ENCODE results near the gene BBC3.
"Not testable (repeated sequence)": the region's sequence is repeated elsewhere in the genome, so short reads cannot be mapped to it uniquely, and the experiment has no call there.

The BBC3 gene

DNA sequence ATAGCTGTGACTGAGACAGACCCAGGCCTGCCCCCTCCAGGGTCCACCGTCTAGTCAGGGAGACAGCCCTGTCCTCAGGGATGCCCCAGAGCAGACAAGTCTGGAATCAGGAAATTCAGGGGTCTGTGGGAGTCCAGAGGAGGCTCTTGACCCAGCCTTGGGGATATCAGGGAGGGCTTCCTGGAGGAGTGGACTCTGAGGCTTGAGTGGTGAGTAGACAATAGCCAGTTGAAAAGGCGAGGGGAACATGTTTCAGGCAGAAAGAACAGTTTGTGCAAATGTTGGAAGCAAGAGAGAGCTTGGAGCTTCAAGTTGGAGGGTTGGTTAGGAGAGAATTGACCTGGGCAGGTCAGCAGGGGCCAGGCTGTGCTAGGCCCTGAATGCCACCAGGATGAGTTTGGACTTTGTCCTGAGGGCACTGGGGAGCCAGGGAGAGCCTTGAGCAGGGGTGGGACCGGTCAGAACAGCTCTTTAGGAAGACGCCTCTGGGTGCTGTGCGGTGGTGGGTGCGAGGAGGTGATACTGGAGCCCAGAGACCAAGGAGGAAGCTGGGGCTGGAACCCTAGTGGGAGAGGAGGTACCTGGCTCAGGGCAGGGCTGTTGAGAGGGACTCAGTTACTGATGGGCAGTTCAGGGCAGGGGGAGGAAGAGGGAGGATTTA, 28.0 kb upstream of the BBC3 start:
- no peak for DNase-seq (ENCODE audit: insufficient read length, low spot score)
- no peak for FAIRE-seq

GRCh38 chr19:47258434-47258833, 27.4 kb upstream of the BBC3 start:
- DNase-seq (ENCODE audit: insufficient read length, low spot score) (no peak), FAIRE-seq (no peak)

DNA sequence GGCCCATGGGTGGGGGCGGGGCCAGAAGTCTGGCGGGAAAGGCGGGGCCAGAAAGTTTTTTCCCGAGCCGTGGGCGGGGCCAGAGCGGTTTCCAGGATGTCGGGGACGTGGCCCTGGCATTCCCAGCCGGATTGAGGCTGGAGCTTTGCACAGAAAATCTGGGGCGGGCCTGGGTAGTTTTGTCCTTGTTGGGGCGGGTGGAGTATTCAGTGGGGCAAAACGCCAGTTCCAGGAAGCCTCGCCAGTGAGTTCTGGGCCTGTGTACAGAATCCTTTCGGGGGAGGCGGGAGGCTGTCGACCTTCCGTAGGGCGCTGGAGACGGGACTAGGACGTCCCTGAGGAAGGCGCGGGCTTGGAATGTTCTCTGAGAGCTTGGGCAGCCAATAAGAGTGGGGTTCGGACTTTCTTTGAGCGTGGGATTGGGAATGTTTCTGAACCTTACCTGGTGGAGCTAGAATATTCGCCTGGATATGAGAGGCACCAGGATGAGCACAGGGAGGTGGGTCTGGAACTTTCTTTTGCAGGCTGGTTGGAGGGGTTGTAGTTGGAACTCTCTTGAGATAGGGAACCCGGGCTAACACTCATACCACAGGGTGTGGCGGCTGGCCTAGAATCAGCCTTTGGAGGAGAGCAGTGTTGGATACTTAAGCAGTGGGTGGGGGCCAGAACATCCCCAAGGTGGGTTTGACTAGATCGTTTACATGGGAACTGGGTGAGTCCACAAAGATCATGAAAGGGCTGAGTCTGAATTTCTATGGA, 26.6 kb upstream of the BBC3 start:
- FAIRE-seq (no peak), DNase-seq (ENCODE audit: insufficient read length, low spot score) (no peak)

DNA sequence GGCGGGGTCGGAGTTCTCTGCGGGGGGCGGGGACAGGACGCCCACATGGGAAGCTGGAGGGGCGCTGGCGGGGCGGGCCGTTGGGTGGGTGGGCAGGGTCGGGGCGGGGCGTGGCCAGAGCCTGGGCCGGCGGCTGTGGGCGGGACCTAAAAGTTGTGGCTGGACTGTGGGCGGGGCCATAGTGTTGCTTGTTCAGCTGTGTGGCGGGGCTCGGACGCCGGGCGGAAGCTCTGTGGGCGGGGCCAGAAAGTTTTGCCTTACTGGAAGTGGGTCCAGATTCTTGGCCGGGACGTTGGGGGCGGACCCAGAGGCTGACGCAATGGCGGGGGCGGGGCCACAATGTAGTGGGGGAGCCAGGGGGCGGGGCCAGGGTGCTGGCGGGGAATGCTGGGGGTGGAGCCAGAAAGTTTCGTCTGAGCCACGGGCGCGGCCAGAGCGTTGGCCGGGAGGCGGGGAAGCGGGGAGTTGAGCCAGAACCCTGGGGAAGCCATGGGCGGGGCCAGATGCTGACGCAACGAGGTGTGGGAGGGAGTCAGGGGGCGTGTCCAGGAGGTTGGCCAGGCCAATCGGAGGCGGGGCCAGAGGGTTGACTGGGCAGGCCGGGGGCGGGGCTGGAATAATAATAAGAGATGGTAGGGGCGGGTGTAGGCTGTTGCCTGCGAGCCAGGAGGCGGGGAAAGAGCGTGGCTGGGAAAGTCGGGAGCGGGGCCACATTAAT, 25.9 kb upstream of the BBC3 start:
- FAIRE-seq = peak; percentile 100

DNA sequence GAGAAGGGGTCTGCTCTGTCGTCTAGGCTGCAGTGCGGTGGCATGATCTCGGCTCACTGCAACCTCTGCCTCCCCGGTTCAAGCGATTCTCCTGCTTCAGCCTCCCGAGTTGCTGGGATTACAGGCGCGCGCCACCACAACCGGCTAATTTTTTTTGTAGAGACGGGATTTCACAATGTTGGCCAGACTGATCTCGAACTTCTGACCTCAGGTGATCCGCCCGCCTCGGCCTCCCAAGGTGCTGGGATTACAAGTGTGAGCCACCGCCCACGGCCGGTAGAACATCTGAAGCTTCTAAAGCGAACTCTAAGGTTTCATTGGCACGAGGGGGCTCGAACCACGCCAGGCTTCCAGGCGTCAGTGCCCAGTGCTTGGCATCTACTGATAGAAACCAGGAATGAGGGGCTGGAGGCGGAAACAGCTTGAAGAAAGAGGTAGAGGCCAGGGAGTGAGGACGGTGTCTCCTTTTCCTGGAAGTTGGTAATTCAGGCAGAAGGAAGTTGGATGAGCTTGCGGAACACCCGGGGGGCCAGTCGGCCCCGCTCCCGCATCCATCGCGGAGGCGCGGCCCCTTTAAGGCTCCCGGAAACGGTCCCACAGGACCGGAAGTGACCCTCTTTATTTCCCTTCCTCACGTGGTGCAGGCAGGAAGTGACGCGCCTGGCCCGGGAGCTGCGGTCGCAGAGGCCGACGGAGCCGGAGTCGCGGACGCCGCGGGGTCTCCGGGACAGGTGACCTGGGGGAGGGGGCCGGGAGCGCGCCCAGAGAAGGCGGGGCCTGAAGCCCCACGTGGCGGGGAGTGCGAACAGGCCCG, 25.1 kb upstream of the BBC3 start, which contains the start of gene CCDC9:
Gene CCDC9 (plus strand): TSS at position 647 of the 814 bp plus-strand sequence. CDS start 1,876 bp downstream, outside the sequence.
- FAIRE-seq = no peak
- peak; percentile 92 for DNase-seq (ENCODE audit: insufficient read length, low spot score)

More for the DNA sequence above, 25.9 kb upstream of the BBC3 start:
- peak; percentile 95 for DNase-seq (ENCODE audit: insufficient read length, low spot score)

DNA sequence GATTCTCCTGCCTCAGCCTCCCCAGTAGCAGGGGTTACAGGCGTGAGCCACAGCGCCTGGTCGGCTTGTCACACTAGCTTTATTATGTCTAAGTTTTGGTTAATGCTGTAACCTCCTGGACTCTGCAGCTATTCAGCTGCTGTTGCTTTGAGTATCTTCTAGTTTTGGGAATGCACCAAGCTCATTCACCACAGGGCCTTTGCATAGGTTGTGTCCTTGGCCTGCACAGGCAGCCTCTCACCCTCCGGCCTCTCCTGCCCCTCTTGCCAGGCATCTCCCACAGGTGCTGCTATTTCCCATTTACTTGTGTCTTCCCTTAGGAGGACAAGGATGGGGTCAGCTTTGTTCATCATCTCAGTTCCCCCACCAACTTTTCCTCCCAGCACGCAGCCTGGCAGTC, 23.0 kb upstream of the BBC3 start:
- no peak for FAIRE-seq
- no peak for DNase-seq (ENCODE audit: insufficient read length, low spot score)

- FAIRE-seq = no peak
- DNase-seq (ENCODE audit: insufficient read length, low spot score) = no peak
Observed at GRCh38 chr19:47253467-47253881, 22.5 kb upstream of the BBC3 start.

DNA sequence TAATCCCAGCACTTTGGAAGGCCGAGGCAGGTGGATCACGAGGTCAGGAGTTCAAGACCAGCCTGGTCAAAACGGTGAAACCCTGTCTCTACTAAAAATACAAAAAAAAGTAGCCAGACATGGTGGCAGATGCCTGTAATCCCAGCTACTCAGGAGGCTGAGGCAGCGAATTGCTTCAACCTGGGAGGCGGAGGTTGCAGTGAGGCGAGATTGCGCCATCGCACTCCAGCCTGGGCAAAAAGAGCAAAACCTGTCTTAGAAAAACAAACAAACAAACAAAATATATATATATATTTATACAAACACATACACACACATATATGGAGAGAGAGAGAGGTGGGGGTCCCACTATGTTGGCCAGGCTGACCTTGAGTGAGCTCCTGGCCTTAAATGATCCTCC, 22.0 kb upstream of the BBC3 start:
- FAIRE-seq = not testable (repeated sequence)

DNA sequence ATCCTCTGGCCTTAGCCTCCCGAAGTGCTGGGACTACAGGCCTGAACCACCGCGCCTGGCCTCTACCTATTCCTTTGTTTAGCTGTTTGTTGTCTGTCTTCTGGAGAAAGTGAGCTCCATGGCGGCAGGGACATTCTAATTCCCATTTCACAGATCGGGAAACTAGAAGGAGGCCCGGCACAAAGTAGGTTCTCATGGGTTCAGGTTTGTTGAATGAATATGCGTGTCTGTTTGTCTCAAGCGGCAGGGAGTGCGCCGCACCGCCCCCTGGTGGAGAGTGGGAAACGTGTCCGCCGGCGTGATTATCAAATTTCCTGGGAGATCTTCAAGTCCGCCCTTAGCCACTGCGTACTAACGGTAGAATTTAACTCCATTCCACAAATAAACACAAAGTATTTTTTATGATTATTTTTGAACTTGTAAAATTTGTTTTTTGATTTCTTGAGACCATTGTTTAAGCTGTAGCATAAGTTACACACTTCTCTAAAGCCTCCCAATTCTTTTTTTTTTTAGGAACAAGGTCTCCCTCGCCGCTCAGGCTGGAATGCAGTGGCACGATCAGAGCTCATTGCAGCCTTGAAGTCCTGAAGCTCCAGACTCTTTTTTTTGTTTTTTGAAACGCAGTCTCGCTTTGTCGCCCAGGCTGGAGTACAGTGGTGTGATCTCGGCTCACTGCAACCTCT, 16.4 kb upstream of the BBC3 start:
- no peak for DNase-seq (ENCODE audit: insufficient read length, low spot score)
- peak; percentile 42 for FAIRE-seq

More for the DNA sequence above, 22.0 kb upstream of the BBC3 start:
- DNase-seq (ENCODE audit: insufficient read length, low spot score) = not testable (repeated sequence)

DNA sequence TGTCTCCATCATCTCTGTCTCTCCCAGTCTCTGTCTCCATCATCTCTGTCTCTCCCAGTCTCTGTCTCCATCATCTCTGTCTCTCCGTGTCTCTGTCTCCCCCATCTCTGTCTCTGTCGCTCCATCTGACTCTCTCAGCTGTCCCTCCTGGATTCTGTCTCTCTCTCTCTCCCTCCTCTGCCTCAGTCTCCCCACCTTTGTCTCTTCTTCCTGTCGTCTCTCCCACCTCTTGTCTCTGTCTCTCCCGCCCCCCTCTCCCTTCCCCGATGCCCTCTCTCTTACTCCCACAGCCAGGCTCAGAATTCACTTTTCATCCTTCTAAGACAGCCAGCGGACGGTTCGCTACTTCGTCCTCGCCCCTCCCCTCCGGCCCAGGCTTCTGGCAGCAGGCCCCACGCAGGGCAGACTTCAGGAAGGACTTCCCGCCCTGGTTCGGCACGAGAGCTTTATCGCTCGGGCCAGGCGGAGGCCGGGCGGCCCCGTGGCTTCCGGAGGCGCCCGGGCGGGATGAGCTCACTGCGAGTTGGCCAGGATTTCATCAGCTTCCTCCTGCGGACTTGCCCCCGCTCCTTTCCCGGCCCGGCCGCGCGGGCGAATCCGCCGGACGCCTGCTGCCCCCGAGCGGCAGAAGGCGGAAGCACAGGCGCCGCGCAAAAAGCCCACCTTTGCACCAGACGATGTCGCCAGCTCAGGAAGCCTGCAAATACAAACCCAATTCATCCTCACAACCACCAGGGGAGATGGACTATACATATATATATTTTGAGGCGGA, 13.0 kb upstream of the BBC3 start:
- DNase-seq (ENCODE audit: insufficient read length, low spot score) (peak; percentile 92), FAIRE-seq (peak; percentile 18)

DNA sequence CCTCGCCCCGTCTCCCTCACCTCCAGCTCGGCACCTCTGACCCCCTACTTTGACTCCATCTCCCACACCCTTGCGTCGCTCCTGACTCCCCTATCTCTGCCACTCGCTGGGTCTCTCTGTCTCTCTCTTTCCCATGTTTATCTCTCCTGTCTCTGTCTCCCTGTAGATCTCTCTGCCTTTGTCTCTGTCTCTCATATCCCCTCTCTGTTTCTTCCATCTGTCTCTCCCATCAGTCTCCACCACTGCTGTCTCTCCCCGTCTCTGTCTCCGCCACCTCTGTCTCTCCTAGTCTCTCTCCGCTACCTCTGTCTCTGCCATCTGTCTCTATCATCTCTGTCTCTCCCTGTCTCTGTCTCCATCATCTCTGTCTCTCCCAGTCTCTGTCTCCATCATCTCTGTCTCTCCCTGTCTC, 12.4 kb upstream of the BBC3 start:
- DNase-seq (ENCODE audit: insufficient read length, low spot score) (no peak), FAIRE-seq (no peak)

DNA sequence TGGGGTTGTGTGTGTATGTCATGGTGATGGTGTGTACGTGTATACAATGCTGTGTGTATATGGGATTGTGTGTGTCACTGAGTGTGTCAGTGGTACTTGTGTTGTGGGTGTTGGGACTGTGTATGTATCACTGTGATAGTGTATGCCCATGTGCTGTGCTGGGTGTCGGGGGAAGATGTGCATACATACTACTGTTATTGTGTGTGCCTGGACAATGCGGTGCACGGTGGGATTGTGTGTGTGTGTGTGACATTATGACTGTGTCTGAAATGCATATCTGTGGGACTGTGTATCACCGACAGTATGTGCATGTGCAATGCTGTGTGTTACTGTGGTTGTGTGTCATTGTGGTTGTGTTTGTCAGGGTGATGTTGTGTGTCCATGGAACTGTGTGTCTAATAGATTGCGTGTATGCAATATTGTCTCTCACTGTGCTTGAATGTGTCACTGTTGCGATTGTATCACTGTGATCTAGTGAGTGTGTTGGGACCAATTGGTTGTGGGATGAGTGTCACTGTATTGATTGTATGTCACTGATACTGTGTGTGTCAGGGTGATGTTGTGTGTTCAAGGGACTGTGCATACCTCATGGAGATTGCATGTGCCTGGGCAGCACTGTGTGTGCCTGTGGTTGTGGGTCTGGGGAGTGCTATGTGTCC, 11.0 kb upstream of the BBC3 start:
- no peak for FAIRE-seq
- no peak for DNase-seq (ENCODE audit: insufficient read length, low spot score)

DNA sequence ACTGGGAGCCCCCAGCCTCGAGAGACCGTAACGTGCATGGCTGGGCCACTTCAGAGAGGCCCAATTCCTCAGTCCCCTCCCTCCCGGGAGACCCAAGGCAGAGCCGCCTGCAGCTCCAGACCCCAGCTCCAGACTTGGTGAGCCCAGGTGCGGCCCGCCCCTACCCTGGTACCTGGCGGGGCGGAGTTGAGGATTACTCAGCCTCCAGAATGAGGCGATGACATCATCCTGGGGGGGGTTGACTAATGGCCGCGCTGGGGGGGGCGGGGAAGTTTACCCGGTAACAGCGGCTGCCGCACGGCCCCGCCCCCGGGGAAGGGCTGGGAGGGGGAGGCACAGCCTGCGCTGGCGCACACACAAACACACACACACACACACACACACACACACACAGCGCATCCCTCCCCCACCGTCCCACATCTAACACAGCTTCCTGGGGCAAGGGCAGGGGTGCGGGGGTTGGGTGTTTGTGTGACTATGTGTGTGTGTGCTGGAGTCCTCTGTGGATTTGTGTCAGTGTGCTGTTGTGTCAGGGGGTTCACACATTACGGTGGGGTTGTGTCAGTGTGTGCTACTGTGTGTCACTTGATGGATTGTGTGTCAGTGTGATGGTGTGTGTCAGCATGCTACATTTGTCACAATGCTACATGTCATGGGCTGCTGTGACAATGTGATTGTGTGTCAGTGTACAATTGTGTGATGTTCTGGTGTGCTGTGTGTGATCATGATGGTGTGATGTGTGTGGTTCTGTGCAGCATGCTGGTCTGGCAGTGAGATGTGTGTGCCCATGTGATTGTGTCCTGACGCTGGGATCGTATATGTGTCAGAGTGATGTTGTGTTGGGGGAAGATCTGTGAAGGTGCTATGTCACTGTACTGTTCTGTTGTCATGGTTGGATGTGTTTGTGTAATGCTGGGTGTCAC, 10.3 kb upstream of the BBC3 start:
- FAIRE-seq (no peak), DNase-seq (ENCODE audit: insufficient read length, low spot score) (no peak)

DNA sequence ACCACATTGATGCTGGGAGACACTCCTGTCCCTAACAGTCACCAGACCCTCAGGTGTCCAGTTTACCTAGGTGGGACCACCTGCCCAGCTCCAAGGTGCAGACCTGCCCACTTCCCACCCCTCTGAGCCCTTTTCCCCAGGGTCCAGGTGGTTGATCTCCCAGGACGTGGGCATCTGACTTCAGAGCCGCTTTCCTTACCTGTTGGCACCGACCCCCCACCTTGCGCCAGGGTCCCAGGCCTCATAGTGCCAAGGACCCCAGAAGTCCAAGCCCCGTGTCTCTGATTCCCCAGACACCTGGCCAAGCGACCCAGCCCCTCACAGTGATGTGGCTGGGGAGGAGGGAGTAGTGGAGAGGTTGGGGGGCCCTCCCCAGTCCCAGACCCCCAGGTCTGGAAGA, 9.6 kb upstream of the BBC3 start:
- DNase-seq (ENCODE audit: insufficient read length, low spot score) (no peak), FAIRE-seq (no peak)

DNA sequence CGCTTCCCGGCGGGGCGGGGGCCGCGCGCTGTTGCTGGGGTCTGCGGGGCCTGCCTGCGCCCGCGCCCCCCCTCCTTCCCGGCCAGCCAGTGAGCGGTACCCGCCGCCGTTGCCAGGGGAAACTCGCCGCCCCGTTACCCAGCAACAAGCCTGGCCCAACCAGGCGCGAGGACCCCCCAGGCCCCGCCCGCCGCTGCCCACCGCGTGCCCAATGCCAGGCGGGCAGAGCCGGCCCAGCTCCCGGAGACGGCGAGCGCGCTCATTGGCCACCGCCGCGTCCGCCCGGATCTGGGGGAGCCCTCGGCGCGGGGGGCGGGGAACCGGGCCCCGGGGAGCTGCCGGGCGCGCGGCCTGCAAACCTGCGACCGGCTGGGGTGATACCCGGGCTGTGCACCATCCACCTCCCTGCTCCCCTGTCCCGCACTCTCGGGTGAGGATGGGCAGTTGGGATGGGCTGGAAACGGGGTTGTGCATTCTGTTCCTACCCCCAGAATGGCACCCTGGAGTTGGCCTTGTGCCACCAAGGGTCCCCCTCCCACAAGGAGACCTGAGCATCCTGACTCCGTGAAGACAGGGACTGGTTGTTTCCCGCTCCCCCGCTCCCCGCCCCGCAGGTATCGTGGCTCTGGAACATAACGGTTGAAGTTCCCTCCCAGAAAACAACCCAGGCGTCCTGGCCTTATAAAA, 8.8 kb upstream of the BBC3 start:
- FAIRE-seq = no peak
- no peak for DNase-seq (ENCODE audit: insufficient read length, low spot score)

- FAIRE-seq (no peak), DNase-seq (ENCODE audit: insufficient read length, low spot score) (no peak)
Observed at GRCh38 chr19:47239152-47239551, 8.2 kb upstream of the BBC3 start.

GRCh38 chr19:47236072-47236675, 5.2 kb upstream of the BBC3 start:
- DNase-seq (ENCODE audit: insufficient read length, low spot score) (no peak), FAIRE-seq (no peak)
